GM19099 (cell line): ENCODE data around the gene SMCO2.

Experiments
- POLR2A ChIP-seq: IDR thresholded peaks from 3 replicates; pipeline ENCODE4 v1.6.1; 2011; ENCODE audit warnings: low read depth; ENCODE audit not compliant: insufficient read length; ENCODE audit errors: extremely low read depth

Gene SMCO2

DNA sequence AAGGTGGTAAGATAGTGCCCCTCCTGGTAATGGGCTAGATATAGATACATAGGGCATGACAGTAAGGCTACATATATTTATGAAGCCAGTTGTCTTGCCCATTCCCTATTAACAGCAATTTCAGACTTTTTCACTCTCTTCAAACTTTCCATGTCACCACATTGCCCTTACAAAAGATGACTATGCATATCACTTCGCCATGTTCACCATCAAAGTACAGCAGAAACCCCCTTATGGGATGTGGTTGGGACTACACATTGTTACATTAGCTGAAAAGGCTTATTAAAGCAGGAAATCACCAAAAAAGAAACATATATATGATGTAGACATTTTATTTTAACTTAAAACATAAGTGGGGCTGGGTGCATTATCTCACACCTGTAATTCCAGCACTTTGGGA is 9.8 kb upstream of the SMCO2 start:
- no peak for TF ChIP-seq POLR2A

DNA sequence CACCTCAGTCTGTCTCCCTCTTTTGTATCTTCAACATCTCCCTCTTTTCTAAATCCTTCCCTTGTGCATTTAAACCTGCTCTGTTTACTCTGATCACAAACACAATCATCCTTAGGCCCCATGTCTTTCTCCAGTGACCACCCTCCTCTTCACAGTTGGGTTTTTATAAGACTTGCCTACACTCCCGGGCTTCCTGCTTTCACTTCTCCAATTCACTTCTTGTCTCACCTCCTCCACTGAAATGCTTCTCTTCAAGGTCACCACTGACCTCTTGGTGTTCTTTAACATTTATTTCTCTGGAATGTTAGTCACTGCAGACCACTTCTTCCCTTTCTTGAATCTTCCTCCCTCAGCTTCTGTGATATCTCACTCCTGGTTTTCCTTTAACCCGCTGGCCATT is 8.7 kb upstream of the SMCO2 start:
- TF ChIP-seq POLR2A, result no peak

DNA sequence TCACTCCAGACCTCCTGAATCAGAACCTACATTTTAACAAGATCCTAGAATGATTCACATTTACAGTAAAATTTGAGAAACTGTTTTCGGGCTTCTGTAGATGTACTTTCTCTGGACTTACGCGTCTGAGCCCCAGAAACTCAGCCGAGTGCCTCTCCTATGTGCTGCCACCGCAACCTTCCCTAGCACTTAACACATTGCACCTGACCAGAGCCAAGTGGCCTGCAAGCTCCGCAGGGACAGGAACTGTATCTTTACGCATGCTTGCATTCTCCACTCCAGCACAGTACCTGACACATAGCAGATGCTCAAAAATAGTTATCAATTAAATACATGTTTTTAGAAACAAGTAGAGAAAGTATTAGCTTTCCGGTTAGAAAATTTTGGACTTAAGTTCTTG is 1.2 kb downstream of the SMCO2 start:
- TF ChIP-seq POLR2A, result no peak

DNA sequence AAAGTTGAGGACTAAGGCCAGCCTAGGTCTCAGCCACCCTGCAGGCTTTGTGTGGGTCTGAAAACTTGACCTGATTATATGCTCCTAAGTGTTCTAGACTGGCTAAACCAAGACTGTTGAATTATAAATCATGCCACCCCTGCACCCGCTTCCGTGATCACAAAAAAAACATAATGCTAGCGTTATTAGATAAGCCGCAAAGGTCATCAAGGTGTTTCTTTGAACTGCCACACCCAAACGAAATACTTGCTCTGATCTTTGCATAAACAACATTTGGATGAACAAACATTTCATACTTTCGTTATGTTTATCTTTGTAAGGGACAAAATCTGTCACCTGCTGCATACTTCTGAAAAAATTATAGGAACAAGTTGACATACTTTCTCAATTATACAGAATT is 2.5 kb downstream of the SMCO2 start:
- TF ChIP-seq POLR2A, result no peak

DNA sequence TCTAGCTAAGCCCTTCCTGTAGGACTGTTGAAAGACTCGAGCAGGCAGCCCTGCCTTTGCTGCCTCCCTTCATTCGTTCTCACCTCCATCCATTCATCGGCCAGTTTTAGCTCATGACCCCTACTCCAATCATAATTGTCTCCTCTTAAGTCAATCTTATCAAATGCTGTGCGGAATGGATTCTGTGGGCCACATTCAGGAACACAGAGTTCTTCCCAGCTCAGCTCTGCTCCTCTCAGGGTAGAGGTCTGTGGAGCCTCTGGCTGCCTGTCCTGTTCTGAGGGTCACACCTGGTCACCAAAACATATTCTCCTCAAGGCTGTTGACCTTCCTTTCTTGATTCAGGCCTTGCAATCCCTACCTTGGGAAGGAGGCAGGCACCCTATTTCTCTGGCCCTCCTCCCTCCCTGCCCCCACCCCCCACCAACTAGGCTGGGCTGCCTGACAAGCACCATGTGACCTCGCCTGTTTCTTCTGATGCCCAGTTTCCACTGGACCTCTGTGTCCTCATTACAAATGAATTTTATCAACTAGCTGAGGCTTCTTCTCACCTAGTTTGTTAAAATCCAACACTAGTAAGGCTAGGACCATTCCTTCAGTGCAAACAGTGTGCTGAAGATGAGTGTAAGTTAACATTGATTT is 3.5 kb downstream of the SMCO2 start:
- TF ChIP-seq POLR2A, result no peak

DNA sequence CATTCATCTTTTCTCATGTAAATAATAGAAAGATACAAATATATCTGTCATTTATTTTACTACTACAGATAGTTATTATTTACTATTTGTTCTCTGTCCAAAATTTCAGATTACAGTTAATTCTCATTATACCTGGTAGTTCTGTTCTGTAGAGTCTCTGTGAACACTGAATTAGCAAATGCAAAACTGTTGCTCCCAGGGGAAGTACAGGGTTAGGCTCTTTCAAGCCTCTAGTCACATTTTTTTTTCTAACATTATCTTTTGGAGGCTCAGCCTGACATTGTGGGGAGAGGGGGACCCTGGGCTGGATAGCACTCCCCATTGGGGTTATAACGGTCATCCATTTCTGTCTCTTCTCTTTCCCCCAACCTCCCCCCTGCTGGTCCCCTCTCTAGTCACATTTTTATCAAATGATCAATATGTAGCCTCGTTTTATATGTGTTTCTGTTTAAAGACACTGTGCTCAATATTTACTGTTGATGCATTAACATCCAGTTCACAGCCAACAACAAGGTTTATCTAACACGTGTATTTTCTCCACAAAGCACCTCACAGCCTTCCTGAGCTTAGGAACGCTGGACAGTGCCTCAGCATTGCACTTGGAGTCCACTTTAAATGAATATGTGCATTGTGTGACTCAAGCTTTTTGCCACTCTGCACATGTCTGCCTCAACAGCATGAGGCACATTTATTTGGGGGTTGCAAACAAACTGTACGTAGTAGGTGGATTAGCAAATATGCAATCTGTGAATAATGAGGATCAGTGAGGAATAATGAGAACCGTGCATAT is 4.7 kb downstream of the SMCO2 start:
- TF ChIP-seq POLR2A, result no peak

DNA sequence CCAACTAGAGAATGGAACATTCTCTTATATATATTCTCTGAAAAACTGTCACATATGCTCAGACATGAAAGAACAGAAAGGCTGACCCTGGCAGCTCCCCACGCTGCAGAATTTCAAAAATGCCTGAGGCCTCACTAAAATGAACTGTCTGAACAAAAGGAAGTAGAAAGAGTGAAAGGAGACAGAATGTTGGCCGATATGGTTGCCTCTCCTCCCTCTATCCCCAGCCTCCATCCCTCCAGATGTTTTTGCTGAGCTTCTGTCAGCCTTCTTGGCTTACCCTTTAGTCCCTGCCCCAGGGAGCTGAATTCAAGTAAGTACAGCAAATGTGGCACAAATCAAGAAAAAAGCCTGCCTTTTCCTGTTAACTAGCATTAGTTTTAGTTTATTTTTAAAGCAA is 6.9 kb downstream of the SMCO2 start:
- no peak for TF ChIP-seq POLR2A

DNA sequence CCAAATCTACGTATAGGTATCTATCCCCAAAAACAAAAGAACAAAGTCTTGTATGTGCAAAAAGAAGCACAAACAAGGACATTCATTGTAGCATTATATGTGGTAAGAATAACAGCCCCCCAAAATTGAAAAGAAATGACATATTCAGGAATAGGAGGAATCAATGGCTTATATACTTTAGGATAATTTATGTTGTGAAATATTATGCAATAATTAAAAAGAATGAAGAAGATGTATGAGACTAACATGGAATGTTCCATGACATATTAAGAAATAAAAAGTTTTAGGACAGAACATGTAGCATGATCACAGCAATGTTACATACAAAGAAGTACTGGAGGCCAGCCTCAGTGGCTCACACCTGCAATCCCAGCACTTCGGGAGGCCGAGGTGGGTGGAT is 9.1 kb downstream of the SMCO2 start:
- no peak for TF ChIP-seq POLR2A

DNA sequence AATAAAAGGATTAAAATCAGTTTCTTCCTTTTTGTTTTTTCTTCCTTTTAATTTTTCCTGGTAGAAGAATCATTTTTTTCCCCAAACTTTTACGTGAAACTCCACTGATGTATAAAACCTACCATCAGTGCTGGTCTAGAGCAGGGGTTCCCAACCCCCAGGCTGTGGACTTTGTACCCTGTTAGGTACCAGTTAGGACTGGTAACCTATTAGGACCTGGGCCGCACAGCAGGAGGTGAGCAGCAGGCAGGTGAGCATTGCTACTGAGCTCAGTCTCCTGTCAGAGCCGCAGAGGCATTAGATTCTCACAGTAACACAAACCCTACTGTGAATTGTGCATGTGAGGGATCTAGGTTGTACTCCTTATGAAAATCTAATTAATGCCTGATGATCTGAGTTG is 10.1 kb downstream of the SMCO2 start:
- no peak for TF ChIP-seq POLR2A

DNA sequence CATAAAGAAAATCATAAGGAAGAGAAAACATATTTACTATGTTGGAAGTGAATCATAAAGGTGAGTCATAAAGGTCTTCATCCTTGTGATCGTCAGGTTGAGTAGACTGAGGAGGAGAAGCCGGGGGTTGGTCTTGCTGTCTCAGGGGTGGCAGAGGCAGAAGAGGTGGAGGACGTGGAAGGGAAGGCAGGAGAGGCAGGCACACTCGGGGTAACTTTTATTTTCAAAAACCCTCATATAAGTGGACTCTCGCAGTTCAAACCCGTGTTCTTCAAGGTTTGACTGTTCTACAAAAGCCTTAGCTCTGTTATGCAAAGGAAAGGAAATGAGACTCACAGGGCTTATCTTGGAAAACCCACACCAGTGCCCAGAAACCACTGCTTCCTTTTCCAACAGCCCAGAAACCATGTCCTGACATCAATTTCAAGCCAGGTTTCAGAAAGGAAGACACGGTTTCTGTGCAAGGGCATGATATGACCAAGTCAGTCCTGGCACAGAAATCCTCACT is 14.0 kb downstream of the SMCO2 start:
- TF ChIP-seq POLR2A, result no peak

DNA sequence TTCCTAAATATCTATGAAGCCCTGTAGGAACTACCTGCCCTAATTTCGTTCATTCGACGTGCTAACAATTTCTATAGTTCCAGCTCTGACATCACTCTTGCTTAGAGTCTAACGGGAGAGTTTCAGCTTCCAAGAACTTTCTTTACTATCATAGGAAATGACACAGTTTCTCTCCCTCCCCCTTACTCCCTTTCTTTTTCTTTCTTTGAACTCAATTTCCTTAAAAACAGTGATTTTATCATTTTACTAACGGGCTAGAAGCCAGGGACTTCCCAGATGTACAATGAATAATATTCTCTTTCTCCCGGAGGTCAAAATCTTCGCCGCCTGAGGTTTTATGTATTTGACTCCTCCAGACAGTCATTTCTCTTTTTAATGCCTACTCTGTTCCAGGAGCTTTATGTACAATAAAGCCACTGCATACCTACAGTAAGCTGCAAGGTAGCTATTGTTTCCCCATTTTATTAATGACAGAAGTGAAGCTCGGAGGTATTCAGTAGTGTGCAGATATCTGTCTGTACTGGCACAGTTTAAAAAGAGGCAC is 15.7 kb downstream of the SMCO2 start:
- no peak for TF ChIP-seq POLR2A

DNA sequence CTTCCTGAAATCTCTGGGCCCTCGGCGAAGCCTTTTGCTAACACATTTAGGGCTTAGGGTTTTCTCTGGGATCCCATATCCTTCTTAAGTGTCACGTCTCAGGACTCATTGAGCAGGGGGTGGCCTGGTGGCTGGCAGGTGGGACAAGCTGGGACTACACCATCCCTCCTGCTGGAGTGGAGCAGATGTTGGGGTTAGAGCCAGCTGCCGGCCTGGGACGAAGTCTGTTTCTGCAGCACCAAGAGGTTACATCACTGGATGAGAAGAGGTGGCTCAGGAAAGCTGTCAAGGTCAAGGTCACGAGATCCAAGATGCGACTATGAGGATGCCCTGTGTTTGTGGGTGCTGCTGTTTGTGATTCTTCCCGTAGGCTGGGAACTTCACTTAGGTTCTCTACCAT is 16.3 kb downstream of the SMCO2 start:
- TF ChIP-seq POLR2A, result no peak

DNA sequence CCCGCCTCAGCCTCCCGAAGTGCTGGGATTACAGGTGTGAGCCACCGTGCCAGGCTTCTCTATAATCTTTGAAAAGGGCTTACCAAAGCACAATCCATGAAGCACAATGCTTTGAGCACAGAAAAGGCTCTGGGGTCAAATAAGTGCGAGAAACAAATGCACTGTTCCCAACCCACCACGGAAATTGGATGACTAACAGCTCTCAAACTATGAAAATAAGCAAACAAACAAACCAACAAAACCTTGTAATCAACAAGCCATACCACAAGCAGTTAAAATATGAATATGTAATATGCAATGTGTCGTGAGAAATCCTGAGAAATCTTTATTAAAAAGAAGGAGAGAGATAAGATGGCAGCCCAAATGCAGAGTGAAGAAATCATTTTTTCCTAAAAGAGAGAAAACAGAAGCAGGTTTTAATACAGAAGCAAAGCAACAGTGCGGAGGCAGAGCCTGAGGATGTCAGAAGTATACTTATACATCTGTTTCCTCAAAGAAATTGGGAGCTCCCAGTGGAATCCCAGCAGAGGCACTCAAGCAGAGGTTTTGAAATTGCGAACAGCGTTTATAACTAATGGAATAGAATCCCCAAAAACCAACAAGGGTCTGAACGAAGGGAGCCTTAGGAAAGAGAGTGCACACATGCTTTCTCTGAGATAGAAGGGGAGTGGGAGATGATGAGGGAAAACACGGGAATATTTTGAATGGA is 17.1 kb downstream of the SMCO2 start:
- TF ChIP-seq POLR2A, result no peak

DNA sequence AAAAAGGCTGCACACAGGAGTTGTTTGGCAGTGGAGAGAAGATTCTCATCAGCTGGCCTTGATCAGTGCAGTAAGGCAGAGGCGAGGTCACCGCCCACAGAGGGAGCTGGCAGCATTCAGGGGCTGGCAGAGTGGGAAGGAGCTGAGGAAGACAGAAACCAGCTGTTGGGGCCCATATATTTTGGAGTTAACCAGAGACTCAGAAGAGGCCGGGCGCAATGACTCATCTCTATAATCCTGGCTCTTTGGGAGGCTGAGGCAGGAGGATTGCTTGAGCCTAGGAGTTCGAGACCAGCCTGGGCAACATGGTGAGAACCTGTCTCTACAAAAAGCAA is 17.7 kb downstream of the SMCO2 start:
- no peak for TF ChIP-seq POLR2A

DNA sequence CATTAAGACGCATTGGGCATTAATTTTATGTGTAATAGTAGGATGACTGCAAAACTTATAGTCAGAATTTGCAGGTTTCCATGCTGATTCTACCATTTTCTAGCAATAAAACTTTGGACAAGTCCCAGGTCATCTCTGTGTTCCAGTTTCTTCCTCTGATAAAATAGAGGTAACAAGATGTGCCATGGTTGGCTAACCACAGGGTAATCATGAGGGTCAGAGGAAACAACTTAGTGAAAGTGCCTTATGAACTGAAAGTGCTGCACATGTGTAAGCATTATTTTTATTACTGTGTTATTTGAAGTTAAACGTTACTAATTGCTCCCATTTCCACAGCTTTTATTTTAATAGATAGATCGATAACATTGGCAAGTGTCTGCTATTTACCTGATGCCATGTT is 21.1 kb downstream of the SMCO2 start:
- no peak for TF ChIP-seq POLR2A

DNA sequence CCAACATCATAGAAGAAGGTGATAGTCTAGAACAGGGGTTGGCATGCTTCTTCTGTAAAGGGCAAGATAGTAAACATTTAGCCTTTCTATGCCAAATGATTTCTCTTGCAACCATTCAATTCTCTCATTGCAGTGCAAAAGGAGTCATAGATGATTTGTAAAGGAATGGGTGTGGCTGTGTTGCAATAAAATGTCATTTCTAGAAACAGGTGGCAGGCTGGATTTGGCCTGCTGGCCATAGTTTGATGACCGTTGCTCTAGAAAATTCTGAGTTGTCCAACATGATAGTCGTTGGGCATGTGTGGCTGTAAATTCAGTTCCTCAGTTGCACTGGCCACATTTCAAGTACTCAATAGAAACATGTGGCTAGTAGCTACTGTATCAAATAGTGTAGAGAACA is 21.7 kb downstream of the SMCO2 start:
- no peak for TF ChIP-seq POLR2A
